Dendritic cell treated with granulocyte-macrophage colony-stimulating factor and Interleukin-4, amounts not matched to agents 40 ng/mL and 50 ng/mL, for 4 days (primary cell): ENCODE measurements around the gene ZNF230.
A peak's percentile ranks its signal among the peaks of the same experiment; 100 is the strongest.

ENCODE experiments used
- H3K27ac Mint-ChIP-seq: one replicate; pipeline ENCODE4 v1.8.0; 2022; ENCODE audit warnings: mild to moderate bottlenecking, mixed read lengths
- H3K27me3 Mint-ChIP-seq: one replicate; pipeline ENCODE4 v1.8.0; 2022; ENCODE audit warnings: mild to moderate bottlenecking, mixed read lengths
- H3K36me3 Mint-ChIP-seq: one replicate; pipeline ENCODE4 v1.8.0; 2022; ENCODE audit warnings: low read depth, mixed read lengths
- H3K4me1 Mint-ChIP-seq: one replicate; pipeline ENCODE4 v1.8.0; 2022; ENCODE audit warnings: low read depth, mixed read lengths
- H3K4me3 Mint-ChIP-seq: one replicate; pipeline ENCODE4 v1.8.0; 2022; ENCODE audit warnings: mild to moderate bottlenecking, moderate library complexity, mixed read lengths
- H3K9me3 Mint-ChIP-seq: one replicate; pipeline ENCODE4 v1.8.0; 2022; ENCODE audit warnings: mixed read lengths
- intact Hi-C: fragments of 100-400 bp; cut with micrococcal nuclease; formaldehyde crosslinking; loops from one replicate; pipeline ENCODE4 v1.15.0; 2022

ZNF230 gene

DNA sequence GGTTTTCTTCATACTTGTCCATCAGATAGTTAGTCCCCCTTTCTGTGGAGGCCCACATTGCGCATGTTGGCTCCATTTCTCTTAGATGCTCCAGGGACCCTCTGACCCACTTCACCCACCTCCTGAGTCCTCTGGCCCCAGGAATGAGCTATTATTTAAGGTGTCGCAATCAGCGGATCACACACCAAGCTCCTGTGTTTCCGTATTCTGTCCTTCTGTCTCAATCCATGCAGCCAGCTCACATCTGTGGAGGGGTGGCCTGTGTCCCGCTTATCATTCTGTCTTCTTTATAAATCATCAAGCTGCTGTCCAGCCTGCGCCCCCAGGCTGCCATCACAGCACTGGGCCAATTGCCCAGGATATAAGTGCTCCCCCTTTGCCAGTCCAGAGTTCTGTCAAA lies 4.7 kb downstream of the ZNF230 start:
- H3K9me3 Mint-ChIP-seq = peaks cover 65% of the 10 kb centered on the region
- intact Hi-C loops = no loop called here
- H3K4me1 Mint-ChIP-seq = peaks cover 24% of the 10 kb centered on the region
- no peak overlapping the region for H3K27ac Mint-ChIP-seq
- peaks cover 68% of the 10 kb centered on the region for H3K36me3 Mint-ChIP-seq
- no peak overlapping the region for H3K4me3 Mint-ChIP-seq
- H3K27me3 Mint-ChIP-seq = no peaks in the 10 kb centered on the region

DNA sequence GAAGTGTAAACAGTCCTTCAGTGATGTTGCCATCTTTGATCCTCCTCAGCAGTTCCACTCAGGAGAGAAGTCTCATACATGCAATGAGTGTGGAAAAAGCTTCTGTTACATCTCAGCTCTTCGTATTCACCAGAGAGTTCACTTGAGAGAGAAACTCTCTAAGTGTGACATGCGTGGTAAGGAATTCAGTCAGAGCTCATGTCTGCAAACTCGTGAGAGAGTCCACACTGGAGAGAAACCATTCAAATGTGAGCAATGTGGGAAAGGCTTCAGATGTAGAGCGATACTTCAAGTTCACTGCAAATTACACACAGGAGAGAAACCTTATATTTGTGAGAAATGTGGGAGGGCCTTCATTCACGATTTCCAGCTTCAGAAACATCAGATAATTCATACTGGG lies 7.7 kb downstream of the ZNF230 start:
- Mint-ChIP-seq H3K27me3 (no peaks in the 10 kb centered on the region), H3K36me3 (peaks cover 60% of the 10 kb centered on the region), H3K4me3 (no peak overlapping the region), H3K27ac (no peak overlapping the region), H3K4me1 (peaks cover 12% of the 10 kb centered on the region), H3K9me3 (peaks cover 95% of the 10 kb centered on the region)
- intact Hi-C loops = no loop called here

DNA sequence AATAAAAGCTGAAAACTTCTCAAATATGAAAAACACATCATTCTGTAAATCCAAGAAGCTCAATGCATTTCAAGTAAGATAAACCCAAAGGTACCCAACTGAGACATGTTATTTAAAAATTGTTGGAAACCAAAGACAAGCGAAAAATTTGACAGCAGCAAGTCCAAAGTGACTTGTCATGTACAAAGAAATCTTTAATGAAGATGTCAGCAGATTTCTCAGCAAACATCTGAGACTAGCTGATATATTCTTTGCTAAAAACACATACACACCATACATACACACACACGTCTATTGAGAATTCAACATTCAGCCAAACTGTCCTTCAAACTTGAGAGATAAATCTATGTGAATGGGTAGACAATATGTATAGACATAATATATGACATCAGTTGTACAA lies 16.7 kb downstream of the ZNF230 start:
- Mint-ChIP-seq H3K9me3 (peaks cover 91% of the 10 kb centered on the region), H3K4me1 (peaks cover under 1% of the 10 kb centered on the region), H3K36me3 (peaks cover 1% of the 10 kb centered on the region), H3K4me3 (no peak overlapping the region), H3K27ac (no peak overlapping the region), H3K27me3 (peaks cover 2% of the 10 kb centered on the region)
- intact Hi-C loops = no loop called here

DNA sequence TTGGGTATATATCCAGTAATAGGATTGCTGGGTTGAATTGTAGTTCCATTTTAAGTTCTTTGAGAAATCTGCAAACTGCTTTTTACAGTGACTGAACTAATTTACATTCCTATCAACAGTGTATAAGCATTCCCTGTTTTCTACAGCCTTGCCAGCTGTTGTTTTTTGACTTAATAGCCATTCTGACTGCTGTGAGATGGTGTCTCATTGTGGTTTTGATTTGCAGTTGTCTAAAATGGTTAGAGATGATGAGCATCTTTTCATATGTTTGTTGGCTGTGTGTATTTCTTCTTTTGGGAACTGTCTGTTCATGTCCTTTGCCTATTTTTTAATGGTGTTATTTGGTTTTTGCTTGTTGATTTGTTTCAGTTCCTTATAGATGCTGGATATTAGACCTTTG lies 18.5 kb downstream of the ZNF230 start:
- intact Hi-C loops = no loop called here
- no peak overlapping the region for H3K27ac Mint-ChIP-seq
- no peak overlapping the region for H3K4me3 Mint-ChIP-seq

DNA sequence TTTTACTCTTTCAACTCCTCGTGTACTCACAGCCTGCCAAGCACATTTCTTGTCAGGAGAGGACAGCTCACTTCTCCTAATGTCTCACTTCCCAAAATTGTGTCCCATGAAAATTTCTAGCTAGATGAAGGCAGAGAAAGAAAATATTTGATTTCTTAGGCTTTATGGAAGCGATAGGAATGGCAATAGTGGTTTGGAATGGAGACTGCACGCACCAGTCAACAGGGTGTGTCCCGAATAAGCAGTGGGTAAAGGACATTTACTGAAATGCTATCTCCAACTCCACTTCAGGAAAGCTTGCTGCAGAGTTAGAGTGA lies 22.1 kb downstream of the ZNF230 start:
- peaks cover 2% of the 10 kb centered on the region for H3K27me3 Mint-ChIP-seq
- H3K36me3 Mint-ChIP-seq = peaks cover 50% of the 10 kb centered on the region
- peak overlapping the region; percentile 96 for H3K27ac Mint-ChIP-seq
- H3K4me3 Mint-ChIP-seq = peak overlapping the region; percentile 99
- H3K4me1 Mint-ChIP-seq = peaks cover 20% of the 10 kb centered on the region
- H3K9me3 Mint-ChIP-seq = peaks cover 70% of the 10 kb centered on the region
- intact Hi-C loops = loop anchor here (1.0 kb wide), 2 partner anchors 23 to 47 kb away; partner anchors contain the start of genes ZNF230 and ZNF284

More for the DNA sequence above, 18.5 kb downstream of the ZNF230 start:
- H3K4me1 Mint-ChIP-seq = peaks cover 18% of the 10 kb centered on the region
- peaks cover 16% of the 10 kb centered on the region for H3K36me3 Mint-ChIP-seq
- peaks cover 79% of the 10 kb centered on the region for H3K9me3 Mint-ChIP-seq
- peaks cover 2% of the 10 kb centered on the region for H3K27me3 Mint-ChIP-seq

DNA sequence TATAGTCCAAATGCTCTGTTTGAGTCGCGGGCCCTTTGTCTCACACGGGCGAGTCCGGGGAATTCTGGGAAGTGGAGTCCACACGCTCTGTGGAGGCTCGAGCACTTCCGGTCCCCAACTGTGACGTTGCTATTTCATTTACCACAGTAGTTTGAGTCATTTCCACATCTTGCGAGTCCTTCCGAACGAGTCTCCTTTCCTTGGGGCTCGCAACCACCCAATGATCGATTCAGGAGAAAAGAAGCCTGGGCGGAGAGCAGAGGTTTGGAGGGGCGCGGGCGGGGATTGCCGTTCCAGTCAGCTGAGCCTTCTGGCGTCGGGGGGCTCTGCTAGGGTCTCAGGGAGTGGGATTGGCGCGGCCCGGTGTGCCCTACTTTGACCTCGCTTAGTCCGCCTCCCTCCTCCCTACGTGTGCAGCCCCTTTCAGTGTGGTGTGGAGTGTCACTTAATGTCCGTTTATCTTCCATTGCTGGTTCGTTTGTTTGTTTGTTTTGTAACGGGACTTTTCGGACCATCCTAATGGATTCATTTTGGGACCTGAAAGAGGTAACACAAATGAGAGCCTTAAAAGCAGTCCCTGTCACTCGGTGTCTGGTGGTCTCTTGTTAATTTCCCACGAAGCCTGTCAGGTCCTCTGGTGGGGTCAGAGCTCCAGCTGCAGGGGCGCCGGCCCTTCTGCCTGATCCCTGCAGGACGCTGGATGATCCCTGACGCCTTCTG lies 22.6 kb downstream of the ZNF230 start, which contains the start of gene ZNF222:
ZNF222 (plus strand) TSS at position 163 of the 720 bp plus-strand sequence; CDS start at position 221, 58 bp downstream.
- Mint-ChIP-seq H3K9me3 (peaks cover 70% of the 10 kb centered on the region), H3K36me3 (peaks cover 56% of the 10 kb centered on the region), H3K27ac (peak within 1 kb of the TSS; percentile 96), H3K4me1 (peaks cover 20% of the 10 kb centered on the region), H3K27me3 (peaks cover 2% of the 10 kb centered on the region), H3K4me3 (peak within 1 kb of the TSS; percentile 99)
- intact Hi-C loops = loop anchor here (1.0 kb wide), 2 partner anchors 23 to 47 kb away; partner anchors contain the start of genes ZNF230 and ZNF284

DNA sequence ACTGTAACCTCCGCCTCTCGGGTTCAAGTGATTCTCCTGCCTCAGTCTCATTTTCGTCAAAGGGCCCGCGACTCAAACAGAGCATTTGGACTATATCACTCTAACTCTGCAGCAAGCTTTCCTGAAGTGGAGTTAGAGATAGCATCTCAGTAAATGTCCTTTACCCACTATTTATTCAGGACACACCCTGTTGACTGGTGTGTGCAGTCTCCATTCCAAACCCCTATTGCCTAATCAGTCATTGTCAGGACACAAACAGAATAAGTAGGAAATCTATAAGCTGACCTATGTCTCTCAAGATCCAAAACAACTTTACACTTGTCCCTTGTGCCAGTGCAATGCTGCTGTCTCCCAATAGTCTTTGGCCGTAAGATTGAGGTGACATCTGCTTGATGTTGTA lies 23.9 kb downstream of the ZNF230 start:
- no peak overlapping the region for H3K4me3 Mint-ChIP-seq
- intact Hi-C loops = no loop called here
- H3K27me3 Mint-ChIP-seq = peaks cover 2% of the 10 kb centered on the region
- H3K4me1 Mint-ChIP-seq = peaks cover 20% of the 10 kb centered on the region
- H3K9me3 Mint-ChIP-seq = peaks cover 70% of the 10 kb centered on the region
- H3K36me3 Mint-ChIP-seq = peaks cover 68% of the 10 kb centered on the region
- no peak overlapping the region for H3K27ac Mint-ChIP-seq

DNA sequence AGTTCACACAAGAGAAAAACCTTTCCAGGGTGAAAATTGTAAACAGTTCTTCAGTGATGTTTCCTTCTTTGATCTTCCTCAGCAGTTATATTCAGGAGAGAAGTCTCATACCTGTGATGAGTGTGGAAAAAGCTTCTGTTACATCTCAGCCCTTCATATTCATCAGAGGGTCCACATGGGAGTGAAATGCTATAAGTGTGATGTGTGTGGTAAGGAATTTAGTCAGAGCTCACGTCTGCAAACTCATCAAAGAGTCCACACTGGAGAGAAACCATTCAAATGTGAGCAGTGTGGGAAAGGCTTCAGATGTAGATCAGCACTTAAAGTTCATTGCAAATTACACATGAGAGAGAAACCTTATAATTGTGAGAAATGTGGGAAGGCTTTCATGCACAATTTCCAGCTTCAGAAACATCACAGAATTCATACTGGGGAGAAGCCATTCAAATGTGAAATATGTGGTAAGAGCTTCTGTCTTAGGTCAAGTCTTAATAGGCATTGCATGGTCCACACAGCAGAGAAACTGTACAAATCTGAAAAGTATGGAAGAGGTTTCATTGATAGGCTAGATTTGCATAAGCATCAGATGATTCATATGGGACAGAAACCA lies 29.3 kb downstream of the ZNF230 start:
- no peaks in the 10 kb centered on the region for H3K27me3 Mint-ChIP-seq
- peaks cover 58% of the 10 kb centered on the region for H3K36me3 Mint-ChIP-seq
- intact Hi-C loops = no loop called here
- no peak overlapping the region for H3K4me3 Mint-ChIP-seq
- no peak overlapping the region for H3K27ac Mint-ChIP-seq
- H3K4me1 Mint-ChIP-seq = no peaks in the 10 kb centered on the region
- H3K9me3 Mint-ChIP-seq = peaks cover 95% of the 10 kb centered on the region

DNA sequence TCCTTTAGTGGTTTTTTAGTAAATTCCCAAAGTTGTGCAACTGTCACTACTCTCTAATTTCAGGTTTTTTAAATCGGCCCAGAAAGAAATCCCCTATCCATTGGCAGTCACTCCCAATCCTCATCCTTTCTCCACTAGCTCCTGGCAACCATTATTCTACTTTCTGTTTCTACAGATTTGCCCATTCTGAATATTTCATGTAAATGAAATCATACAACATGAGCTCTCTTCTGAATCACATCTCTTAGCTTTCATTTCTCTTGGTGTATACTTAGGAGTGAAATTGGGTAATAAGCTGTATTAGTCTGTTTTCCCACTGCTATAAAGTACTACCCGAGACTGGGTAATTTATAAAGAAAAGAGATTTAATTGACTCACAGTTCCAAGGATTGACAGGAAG lies 39.4 kb downstream of the ZNF230 start:
- Mint-ChIP-seq H3K4me1 (no peaks in the 10 kb centered on the region), H3K27ac (no peak overlapping the region), H3K36me3 (no peaks in the 10 kb centered on the region), H3K4me3 (no peak overlapping the region), H3K27me3 (peaks cover 7% of the 10 kb centered on the region), H3K9me3 (peaks cover 73% of the 10 kb centered on the region)
- intact Hi-C loops = no loop called here

DNA sequence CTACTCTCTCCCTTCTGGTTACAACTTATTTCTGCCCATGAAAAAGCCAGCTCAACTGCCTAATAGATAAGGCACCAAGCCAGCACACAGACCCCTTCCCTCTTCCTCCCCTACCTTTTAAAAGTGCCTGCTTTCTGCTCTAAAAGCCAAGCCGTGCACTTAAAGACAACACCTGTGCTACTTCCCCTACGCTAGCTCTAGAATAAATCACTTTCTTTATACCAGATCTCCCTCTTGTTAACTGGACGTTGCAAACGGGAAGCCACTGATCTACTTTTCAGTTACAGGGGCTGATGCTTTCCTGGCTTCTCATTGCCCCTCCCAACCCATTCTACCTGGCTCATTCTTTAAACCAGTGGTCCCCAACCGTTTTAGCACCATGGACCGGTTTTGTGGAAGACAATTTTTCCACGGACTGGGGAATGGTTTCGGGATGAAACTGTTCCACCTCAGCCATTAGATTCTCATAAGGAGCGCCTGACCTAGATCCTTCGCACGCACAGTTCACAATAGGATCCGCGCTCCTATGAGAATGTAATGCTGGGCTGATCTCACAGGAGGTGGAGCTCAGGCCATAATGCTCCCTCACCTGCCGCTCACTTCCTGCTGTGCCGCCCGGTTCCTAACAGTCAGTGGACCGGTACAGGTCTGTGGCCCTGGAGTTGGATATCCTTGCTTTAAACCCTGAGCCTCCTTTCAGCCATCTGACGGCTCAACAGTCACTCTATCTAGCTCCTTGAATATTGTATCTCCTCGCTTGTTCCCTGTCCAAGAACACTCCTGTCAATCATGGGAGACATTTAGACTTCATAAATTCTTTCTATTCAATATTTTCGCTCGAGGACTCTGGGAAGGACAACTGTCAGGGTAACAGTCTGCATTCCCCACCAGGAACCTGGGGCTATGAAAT lies 48.2 kb downstream of the ZNF230 start:
- Mint-ChIP-seq H3K36me3 (peaks cover 51% of the 10 kb centered on the region), H3K27ac (peak overlapping the region; percentile 90), H3K27me3 (peaks cover 20% of the 10 kb centered on the region), H3K9me3 (peaks cover 66% of the 10 kb centered on the region), H3K4me3 (peak overlapping the region; percentile 88), H3K4me1 (peaks cover 21% of the 10 kb centered on the region)
- intact Hi-C loops = loop anchor here (5.0 kb wide), 1 partner anchor 41 kb away; the partner anchor contains the start of gene ZNF224

DNA sequence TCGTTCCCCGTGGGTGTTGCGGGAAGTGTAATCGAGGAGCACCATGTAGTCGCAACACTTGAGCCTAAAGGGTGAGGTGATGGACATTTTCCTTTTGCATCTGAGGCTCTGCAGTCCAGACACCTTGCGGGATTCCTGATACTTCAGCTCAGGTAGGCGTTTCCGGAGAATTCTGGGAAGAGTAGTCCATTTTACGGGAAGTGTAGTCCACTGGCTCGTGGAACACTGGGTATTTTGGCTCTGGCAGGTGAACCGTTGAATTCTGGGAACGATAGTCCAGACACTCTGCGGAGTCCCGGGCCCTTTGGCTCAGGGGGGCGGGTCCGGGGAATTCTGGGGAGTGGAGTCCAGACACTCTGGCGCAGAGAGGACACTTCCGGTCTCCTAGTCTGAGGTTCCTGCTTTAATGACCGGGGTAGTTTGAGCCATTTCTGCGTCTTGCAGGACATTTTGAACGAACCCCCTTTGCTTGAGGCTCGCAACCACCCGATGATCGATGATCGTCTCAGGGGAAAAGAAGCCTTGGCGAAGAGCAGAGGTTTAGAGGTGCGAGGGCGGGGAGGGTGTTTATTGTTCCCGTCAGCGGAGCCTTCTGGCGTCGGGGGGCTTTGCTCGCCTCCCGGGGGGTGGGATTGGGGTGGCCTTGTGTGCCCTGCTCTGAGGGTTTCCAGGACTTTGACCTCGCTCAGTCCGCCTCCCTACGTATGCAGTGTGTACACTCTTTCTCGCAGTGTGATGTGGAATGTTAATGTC lies 49.1 kb downstream of the ZNF230 start, which contains the start of gene ZNF223:
ZNF223 (plus strand) TSS at position 387 of the 753 bp plus-strand sequence. CDS start 3,141 bp downstream, outside the sequence.
- Mint-ChIP-seq H3K27ac (peak within 1 kb of the TSS; percentile 90), H3K4me1 (peaks cover 21% of the 10 kb centered on the region)
- intact Hi-C loops = loop anchor here (1.0 to 5.0 kb wide), 2 partner anchors 20 to 40 kb away; partner anchors contain the start of genes ZNF224 and ZNF284

DNA sequence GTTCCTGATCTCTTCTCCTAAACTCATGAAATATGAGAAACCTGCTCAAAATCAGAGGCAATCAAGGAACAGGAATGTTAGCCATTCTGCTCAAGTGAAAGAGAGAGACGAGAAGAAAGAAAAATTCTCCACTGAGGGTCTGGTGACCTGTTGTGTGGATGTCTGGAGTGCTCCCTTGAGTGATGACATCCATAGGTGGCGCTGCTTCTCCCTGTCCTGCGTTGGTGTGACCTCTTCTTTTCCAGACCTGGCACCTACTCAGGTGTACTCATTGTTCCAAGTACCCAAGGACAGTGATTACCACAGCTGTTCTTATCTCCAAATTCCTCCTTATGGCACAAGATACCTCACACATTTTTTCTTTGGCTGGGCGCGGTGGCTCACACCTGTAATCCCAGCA lies 53.1 kb downstream of the ZNF230 start:
- Mint-ChIP-seq H3K4me1 (peaks cover 15% of the 10 kb centered on the region), H3K36me3 (peaks cover 97% of the 10 kb centered on the region), H3K9me3 (peaks cover 83% of the 10 kb centered on the region), H3K27me3 (peaks cover 4% of the 10 kb centered on the region), H3K27ac (no peak overlapping the region), H3K4me3 (no peak overlapping the region)
- intact Hi-C loops = no loop called here

More for the DNA sequence above, 49.1 kb downstream of the ZNF230 start, which contains the start of gene ZNF223:
- Mint-ChIP-seq H3K4me3 (peak within 1 kb of the TSS; percentile 88), H3K9me3 (peaks cover 68% of the 10 kb centered on the region), H3K36me3 (peaks cover 59% of the 10 kb centered on the region), H3K27me3 (peaks cover 18% of the 10 kb centered on the region)

DNA sequence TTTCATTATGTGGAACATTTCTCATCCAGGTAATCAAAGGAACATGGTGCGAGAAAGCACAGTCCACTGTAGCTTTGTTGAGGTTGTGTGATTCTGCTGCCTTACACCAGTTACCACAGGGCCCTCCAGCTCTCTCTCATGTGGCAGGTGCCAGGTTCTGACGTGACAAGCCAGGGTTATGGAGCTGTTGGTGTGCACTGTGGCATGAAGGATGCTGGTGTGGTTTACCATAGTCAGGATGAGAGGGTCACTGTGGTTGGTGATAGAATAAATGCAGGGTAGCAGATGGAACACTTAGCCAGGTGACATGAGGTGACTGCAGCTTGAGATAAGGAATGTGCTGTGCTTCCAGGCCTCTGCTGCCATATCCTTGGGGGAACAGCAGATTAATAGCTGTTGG lies 56.5 kb downstream of the ZNF230 start:
- H3K4me3 Mint-ChIP-seq = no peak overlapping the region
- H3K36me3 Mint-ChIP-seq = peaks cover 100% of the 10 kb centered on the region
- intact Hi-C loops = no loop called here
- no peak overlapping the region for H3K27ac Mint-ChIP-seq
- no peaks in the 10 kb centered on the region for H3K27me3 Mint-ChIP-seq
- H3K4me1 Mint-ChIP-seq = no peaks in the 10 kb centered on the region
- peaks cover 91% of the 10 kb centered on the region for H3K9me3 Mint-ChIP-seq
